ENCODE results near the gene AHSP. TPM values are rescaled to one million over a fixed set of nuclear protein-coding genes. Genes with fewer than 3 reads are reported as not detected.

AHSP gene
- not detected in 2 replicates for total RNA-seq

DNA sequence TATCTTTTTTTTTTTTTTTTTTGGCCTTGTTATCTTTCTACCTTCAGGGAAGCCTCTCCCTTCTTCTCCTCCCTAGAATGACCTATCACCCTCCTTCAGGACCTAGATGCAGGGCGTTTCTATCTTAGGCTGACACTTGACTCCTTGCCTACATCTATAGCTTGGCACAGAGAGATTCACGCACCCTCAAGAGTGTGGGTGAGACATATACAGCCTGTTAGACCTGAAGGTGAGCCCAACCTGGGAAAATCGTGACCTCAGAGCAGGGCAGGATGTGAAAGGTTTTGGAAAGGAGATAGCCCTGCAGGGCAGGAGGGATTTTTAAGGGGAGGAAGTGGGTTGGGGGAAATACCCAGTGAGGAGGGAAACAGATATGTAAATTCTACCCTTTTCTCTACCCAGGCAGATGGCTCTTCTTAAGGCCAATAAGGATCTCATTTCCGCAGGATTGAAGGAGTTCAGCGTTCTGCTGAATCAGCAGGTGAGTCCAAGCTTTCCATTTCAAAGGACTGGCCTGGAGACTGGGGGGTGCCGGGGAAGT, at the start of gene AHSP:
TSS of gene AHSP (plus strand) at position 167 of the 541 bp plus-strand sequence. CDS start at position 407, 240 bp downstream.

GRCh38 chr16:31483081-31483480, 44.6 kb upstream of the AHSP start, which contains the start of gene SLC5A2:
Gene SLC5A2, plus strand, starts transcription at chr16:31483123. Its CDS starts 14 bp downstream, at chr16:31483137.

GRCh38 chr16:31507929-31508705, 19.6 kb upstream of the AHSP start, which contains the start of gene RUSF1:
Gene RUSF1, minus strand, starts transcription at chr16:31508391. Its CDS starts 18 bp downstream, at chr16:31508373.

Other genes with a start within 250 kb of the AHSP start
- 0.12 TPM in 1 of 2 replicates, not detected in the other for gene ITGAX, start 172.7 kb upstream of the AHSP start, total RNA-seq
- not detected in 2 replicates for gene ITGAD, start 134.6 kb upstream of the AHSP start, total RNA-seq
- not detected in 2 replicates for gene COX6A2, start 99.5 kb upstream of the AHSP start, total RNA-seq
- gene ZNF843, start 85.1 kb upstream of the AHSP start, total RNA-seq, result 5.7 and 7.2 TPM in 2 replicates
- gene ARMC5, start 68.4 kb upstream of the AHSP start, total RNA-seq, result 10.3 and 12.0 TPM in 2 replicates
- 37.6 and 44.1 TPM in 2 replicates for gene TGFB1I1, start 55.7 kb upstream of the AHSP start, total RNA-seq
- not detected in 2 replicates for gene SLC5A2, start 44.8 kb upstream of the AHSP start, total RNA-seq
- gene RUSF1, start 19.5 kb upstream of the AHSP start, total RNA-seq, result 51.3 and 63.2 TPM in 2 replicates

Data from cardiac ventricle fibroblast (primary cell).